SK-N-SH treated with all-trans-retinoic acid at 6 μM for 48 hours (cell line): Measurements from ENCODE around the gene MTCH2.

Experiments
- ATAC-seq: fragments of 200-7000 bp; cut with Tn5 transposase; 3 replicates; pipeline ENCODE4 v1.9.1; 2020; ENCODE audit warnings: mild to moderate bottlenecking, moderate library complexity
- ARNTL ChIP-seq: fragments of 450-650 bp; formaldehyde crosslinking; IDR thresholded peaks from 2 replicates; pipeline ENCODE4 v1.5.0; 2020; ENCODE audit warnings: low read depth, mild to moderate bottlenecking, moderate library complexity, borderline replicate concordance
- CSDC2 ChIP-seq: fragments of 250-450 bp; sonication (Bioruptor Pico); IDR thresholded peaks from 2 replicates; pipeline ENCODE4 v1.5.0; 2020; ENCODE audit warnings: mild to moderate bottlenecking, moderate library complexity
- ESRRG ChIP-seq: fragments of 250-450 bp; sonication (Bioruptor Pico); IDR thresholded peaks from 2 replicates; pipeline ENCODE4 v1.6.1; 2021; ENCODE audit warnings: mild to moderate bottlenecking
- GLIS3 ChIP-seq: fragments of 250-450 bp; sonication (Bioruptor Pico); IDR thresholded peaks from 2 replicates; pipeline ENCODE4 v1.5.0; 2020; ENCODE audit warnings: mild to moderate bottlenecking, moderate library complexity
- ISL1 ChIP-seq: fragments of 250-450 bp; sonication (Bioruptor Pico); IDR thresholded peaks from 2 replicates; pipeline ENCODE4 v2.1.2; 2022; ENCODE audit warnings: mild to moderate bottlenecking, moderate library complexity
- OSR1 ChIP-seq: fragments of 250-450 bp; sonication (Bioruptor Pico); IDR thresholded peaks from 2 replicates; pipeline ENCODE4 v1.8.0; 2022; ENCODE audit warnings: moderate library complexity, mild to moderate bottlenecking, inconsistent platforms
- PPARA ChIP-seq: fragments of 250-450 bp; sonication (Bioruptor Pico); IDR thresholded peaks from 2 replicates; pipeline ENCODE4 v1.5.0; 2020; ENCODE audit warnings: mild to moderate bottlenecking, borderline replicate concordance
- RARB ChIP-seq: fragments of 250-450 bp; sonication (Bioruptor Pico); IDR thresholded peaks from 2 replicates; pipeline ENCODE4 v1.8.0; 2021; ENCODE audit warnings: mild to moderate bottlenecking, moderate library complexity
- SNAI2 ChIP-seq: fragments of 250-450 bp; sonication (Bioruptor Pico); IDR thresholded peaks from 2 replicates; pipeline ENCODE4 v1.5.0; 2020; ENCODE audit warnings: mild to moderate bottlenecking, moderate library complexity
- TCF4 ChIP-seq: fragments of 250-450 bp; sonication (Bioruptor Pico); IDR thresholded peaks from 2 replicates; pipeline ENCODE4 v1.8.0; 2021; ENCODE audit warnings: mild to moderate bottlenecking, moderate library complexity, borderline replicate concordance
- TOX ChIP-seq: fragments of 250-450 bp; sonication (Bioruptor Pico); IDR thresholded peaks from 2 replicates; pipeline ENCODE4 v1.8.0; 2021; ENCODE audit warnings: mild to moderate bottlenecking, moderate library complexity, borderline replicate concordance
- ZC3H10 ChIP-seq: fragments of 250-450 bp; sonication (Bioruptor Pico); IDR thresholded peaks from 2 replicates; pipeline ENCODE4 v1.5.1; 2021; ENCODE audit warnings: mild to moderate bottlenecking, moderate library complexity
- ZFP3 ChIP-seq: fragments of 250-450 bp; sonication (Bioruptor Pico); IDR thresholded peaks from 2 replicates; pipeline ENCODE4 v1.5.0; 2020; ENCODE audit warnings: mild to moderate bottlenecking, moderate library complexity
- ZFP30 ChIP-seq: fragments of 450-650 bp; formaldehyde crosslinking; IDR thresholded peaks from 2 replicates; pipeline ENCODE4 v1.5.0; 2022; ENCODE audit warnings: mild to moderate bottlenecking, moderate library complexity
- ZNF565 ChIP-seq: fragments of 450-650 bp; formaldehyde crosslinking; conservative IDR thresholded peaks from 2 replicates; pipeline ENCODE4 v1.5.0; 2020; ENCODE audit warnings: low read depth, mild to moderate bottlenecking, moderate library complexity
- ZNF8 ChIP-seq: fragments of 450-650 bp; formaldehyde crosslinking; IDR thresholded peaks from 2 replicates; pipeline ENCODE4 v1.5.0; 2020; ENCODE audit warnings: mild to moderate bottlenecking, moderate library complexity
- TF ChIP-seq, protein P1 (sequence below): fragments of 250-450 bp; sonication (Bioruptor Pico); IDR thresholded peaks from 2 replicates; pipeline ENCODE4 v1.5.1; 2021; ENCODE audit warnings: mild to moderate bottlenecking, moderate library complexity
- TF ChIP-seq, protein P2 (sequence below): fragments of 250-450 bp; sonication (Bioruptor Pico); IDR thresholded peaks from 2 replicates; pipeline ENCODE4 v1.5.1; 2020; ENCODE audit warnings: low read depth, mild to moderate bottlenecking, moderate library complexity
- TF ChIP-seq, protein P3 (sequence below): fragments of 250-450 bp; sonication (Bioruptor Pico); IDR thresholded peaks from 2 replicates; pipeline ENCODE4 v1.5.0; 2020; ENCODE audit warnings: mild to moderate bottlenecking, moderate library complexity
- TF ChIP-seq, protein P4 (sequence below): fragments of 250-450 bp; sonication (Bioruptor Pico); IDR thresholded peaks from 2 replicates; pipeline ENCODE4 v1.8.0; 2020; ENCODE audit warnings: mild to moderate bottlenecking, moderate library complexity, borderline replicate concordance
- TF ChIP-seq, protein P5 (sequence below): fragments of 250-450 bp; sonication (Bioruptor Pico); IDR thresholded peaks from 2 replicates; pipeline ENCODE4 v1.8.0; 2021; ENCODE audit warnings: low read depth, mild to moderate bottlenecking, moderate library complexity, borderline replicate concordance

The MTCH2 gene

DNA sequence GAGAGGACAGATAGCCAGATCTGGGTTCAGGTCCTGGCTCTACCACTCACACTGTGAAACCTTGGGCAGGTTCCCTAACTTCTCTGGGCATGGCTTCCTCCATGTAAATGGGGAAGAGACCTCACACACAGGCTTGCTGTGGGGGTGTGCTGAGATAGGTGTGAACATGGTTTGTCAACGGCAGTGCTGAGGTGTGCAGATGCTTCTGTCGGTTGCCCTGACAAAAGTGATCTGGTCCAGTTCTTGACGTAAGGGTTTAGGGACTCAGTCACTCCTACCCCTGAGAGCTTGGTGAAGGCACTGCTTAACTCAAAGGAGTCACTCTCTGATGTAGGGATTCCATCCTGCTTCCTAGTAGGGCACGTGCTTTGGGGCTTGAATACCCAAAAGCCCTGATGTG is 50.1 kb downstream of the MTCH2 start (continued):
- no peak for TF ChIP-seq RARB (CRISPR knock-in tag)

DNA sequence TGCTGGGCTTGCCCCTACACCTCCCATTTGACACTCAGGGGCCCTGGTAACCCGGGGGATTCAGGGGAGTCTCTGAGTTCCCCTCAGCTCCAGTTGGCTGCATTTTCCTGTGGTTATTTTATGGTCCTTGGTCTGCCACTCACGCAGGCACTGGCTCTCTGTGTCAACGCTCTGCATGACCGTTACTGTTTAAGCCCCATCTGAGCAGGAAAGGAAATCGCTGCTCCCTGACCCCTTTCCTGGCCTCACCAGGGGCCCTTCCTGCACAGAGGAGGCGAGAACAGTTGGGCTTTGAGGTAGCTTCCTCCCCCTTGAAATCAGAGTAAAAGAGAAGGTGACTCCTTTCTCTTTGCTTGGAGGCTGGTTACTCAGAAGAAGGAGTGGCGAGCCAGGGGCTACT is 50.6 kb downstream of the MTCH2 start:
- ATAC-seq = no peak
- TF ChIP-seq TOX (CRISPR knock-in tag) (no peak), ARNTL (CRISPR knock-in tag) (no peak), CSDC2 (CRISPR knock-in tag) (no peak), SNAI2 (CRISPR knock-in tag) (no peak), ESRRG (no peak), ZFP30 (no peak), PPARA (CRISPR knock-in tag) (no peak), GLIS3 (CRISPR knock-in tag) (no peak), ZNF8 (CRISPR knock-in tag) (no peak), ZNF565 (no peak)
- TF ChIP-seq, protein P1, sequence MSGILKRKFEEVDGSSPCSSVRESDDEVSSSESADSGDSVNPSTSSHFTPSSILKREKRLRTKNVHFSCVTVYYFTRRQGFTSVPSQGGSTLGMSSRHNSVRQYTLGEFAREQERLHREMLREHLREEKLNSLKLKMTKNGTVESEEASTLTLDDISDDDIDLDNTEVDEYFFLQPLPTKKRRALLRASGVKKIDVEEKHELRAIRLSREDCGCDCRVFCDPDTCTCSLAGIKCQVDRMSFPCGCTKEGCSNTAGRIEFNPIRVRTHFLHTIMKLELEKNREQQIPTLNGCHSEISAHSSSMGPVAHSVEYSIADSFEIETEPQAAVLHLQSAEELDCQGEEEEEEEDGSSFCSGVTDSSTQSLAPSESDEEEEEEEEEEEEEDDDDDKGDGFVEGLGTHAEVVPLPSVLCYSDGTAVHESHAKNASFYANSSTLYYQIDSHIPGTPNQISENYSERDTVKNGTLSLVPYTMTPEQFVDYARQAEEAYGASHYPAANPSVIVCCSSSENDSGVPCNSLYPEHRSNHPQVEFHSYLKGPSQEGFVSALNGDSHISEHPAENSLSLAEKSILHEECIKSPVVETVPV = no peak
- TF ChIP-seq, protein P2, sequence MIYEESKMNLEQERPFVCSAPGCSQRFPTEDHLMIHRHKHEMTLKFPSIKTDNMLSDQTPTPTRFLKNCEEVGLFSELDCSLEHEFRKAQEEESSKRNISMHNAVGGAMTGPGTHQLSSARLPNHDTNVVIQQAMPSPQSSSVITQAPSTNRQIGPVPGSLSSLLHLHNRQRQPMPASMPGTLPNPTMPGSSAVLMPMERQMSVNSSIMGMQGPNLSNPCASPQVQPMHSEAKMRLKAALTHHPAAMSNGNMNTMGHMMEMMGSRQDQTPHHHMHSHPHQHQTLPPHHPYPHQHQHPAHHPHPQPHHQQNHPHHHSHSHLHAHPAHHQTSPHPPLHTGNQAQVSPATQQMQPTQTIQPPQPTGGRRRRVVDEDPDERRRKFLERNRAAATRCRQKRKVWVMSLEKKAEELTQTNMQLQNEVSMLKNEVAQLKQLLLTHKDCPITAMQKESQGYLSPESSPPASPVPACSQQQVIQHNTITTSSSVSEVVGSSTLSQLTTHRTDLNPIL = no peak
- TF ChIP-seq, protein P3, sequence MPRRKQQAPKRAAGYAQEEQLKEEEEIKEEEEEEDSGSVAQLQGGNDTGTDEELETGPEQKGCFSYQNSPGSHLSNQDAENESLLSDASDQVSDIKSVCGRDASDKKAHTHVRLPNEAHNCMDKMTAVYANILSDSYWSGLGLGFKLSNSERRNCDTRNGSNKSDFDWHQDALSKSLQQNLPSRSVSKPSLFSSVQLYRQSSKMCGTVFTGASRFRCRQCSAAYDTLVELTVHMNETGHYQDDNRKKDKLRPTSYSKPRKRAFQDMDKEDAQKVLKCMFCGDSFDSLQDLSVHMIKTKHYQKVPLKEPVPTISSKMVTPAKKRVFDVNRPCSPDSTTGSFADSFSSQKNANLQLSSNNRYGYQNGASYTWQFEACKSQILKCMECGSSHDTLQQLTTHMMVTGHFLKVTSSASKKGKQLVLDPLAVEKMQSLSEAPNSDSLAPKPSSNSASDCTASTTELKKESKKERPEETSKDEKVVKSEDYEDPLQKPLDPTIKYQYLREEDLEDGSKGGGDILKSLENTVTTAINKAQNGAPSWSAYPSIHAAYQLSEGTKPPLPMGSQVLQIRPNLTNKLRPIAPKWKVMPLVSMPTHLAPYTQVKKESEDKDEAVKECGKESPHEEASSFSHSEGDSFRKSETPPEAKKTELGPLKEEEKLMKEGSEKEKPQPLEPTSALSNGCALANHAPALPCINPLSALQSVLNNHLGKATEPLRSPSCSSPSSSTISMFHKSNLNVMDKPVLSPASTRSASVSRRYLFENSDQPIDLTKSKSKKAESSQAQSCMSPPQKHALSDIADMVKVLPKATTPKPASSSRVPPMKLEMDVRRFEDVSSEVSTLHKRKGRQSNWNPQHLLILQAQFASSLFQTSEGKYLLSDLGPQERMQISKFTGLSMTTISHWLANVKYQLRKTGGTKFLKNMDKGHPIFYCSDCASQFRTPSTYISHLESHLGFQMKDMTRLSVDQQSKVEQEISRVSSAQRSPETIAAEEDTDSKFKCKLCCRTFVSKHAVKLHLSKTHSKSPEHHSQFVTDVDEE (CRISPR knock-in tag) = no peak
- TF ChIP-seq, protein P4, sequence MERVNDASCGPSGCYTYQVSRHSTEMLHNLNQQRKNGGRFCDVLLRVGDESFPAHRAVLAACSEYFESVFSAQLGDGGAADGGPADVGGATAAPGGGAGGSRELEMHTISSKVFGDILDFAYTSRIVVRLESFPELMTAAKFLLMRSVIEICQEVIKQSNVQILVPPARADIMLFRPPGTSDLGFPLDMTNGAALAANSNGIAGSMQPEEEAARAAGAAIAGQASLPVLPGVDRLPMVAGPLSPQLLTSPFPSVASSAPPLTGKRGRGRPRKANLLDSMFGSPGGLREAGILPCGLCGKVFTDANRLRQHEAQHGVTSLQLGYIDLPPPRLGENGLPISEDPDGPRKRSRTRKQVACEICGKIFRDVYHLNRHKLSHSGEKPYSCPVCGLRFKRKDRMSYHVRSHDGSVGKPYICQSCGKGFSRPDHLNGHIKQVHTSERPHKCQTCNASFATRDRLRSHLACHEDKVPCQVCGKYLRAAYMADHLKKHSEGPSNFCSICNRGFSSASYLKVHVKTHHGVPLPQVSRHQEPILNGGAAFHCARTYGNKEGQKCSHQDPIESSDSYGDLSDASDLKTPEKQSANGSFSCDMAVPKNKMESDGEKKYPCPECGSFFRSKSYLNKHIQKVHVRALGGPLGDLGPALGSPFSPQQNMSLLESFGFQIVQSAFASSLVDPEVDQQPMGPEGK (CRISPR knock-in tag) = no peak
- TF ChIP-seq, protein P5, sequence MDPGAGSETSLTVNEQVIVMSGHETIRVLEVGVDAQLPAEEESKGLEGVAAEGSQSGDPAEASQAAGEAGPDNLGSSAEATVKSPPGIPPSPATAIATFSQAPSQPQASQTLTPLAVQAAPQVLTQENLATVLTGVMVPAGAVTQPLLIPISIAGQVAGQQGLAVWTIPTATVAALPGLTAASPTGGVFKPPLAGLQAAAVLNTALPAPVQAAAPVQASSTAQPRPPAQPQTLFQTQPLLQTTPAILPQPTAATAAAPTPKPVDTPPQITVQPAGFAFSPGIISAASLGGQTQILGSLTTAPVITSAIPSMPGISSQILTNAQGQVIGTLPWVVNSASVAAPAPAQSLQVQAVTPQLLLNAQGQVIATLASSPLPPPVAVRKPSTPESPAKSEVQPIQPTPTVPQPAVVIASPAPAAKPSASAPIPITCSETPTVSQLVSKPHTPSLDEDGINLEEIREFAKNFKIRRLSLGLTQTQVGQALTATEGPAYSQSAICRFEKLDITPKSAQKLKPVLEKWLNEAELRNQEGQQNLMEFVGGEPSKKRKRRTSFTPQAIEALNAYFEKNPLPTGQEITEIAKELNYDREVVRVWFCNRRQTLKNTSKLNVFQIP (CRISPR knock-in tag) = no peak

DNA sequence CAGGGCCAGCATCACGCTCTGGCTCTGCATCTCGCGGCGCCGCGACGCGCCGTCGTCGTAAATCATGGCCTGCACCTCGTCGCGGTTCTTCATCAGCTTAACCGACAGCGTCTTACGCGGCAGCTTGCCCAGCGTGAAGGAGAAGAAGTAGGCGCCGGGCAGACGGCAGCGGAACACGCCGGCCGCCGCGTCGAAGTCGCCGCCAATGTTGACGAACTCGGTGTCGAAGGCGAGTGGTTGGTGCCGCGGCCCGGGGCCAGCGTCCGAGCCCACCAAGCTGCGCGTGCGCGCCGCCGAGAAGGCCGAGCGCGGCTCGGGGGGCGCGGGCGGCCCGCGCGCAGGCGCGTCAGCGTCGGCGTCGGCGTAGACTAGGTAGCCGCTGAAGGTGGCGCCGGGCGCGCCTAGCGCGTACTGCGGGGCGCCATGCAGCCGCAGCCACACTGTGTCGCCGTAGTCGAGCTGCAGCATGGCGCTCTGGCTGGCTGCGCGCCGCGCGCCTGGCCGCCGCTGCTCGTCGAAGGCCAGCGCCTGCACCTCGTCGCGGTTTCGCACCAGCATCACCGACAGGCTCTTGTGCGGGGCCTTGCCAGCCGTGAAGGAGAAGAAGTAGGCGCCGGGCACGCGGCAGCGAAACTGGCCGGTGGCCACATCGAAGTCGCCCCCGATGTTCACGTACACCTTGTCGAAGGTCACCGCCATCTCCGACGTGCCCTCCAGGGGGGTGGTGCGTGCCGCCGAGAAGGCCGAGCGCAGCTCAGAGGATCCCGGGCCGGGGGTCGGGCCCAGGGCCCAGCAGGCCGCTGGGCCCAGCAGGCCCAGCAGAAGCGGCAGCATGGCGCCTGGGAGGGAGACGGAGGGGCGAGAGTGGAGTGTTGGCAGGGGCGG is 52.1 kb downstream of the MTCH2 start:
- ATAC-seq = no peak
- TF ChIP-seq ZNF8 (CRISPR knock-in tag) (no peak), ZFP3 (CRISPR knock-in tag) (no peak), OSR1 (CRISPR knock-in tag) (no peak), ZNF565 (no peak), ZC3H10 (CRISPR knock-in tag) (no peak), ZFP30 (no peak), TOX (CRISPR knock-in tag) (no peak), TCF4 (no peak), ISL1 (no peak), PPARA (CRISPR knock-in tag) (no peak), SNAI2 (CRISPR knock-in tag) (no peak), RARB (CRISPR knock-in tag) (no peak)
- TF ChIP-seq, protein P4 (CRISPR knock-in tag) = no peak
- TF ChIP-seq, protein P3 (CRISPR knock-in tag) = no peak
- TF ChIP-seq, protein P1 = no peak
